ENCODE measurements around the gene MEX3A.
"Not testable (repeated sequence)": the region's sequence is repeated elsewhere in the genome, so short reads cannot be mapped to it uniquely, and the experiment has no call there.

MEX3A gene

GRCh38 chr1:156042828-156043227 lies 39.4 kb downstream of the MEX3A start:
- Histone ChIP-seq H3K9me3 (ENCODE audit: low read length) (no peaks in the 10 kb centered on the region), H3K36me3 (ENCODE audit: insufficient read depth, low read length) (peaks cover 64% of the 10 kb centered on the region), H2AFZ (ENCODE audit: low read depth, low read length) (no peak overlapping the region), H3K4me1 (ENCODE audit: insufficient read depth, low read length) (no peaks in the 10 kb centered on the region), H3K4me3 (ENCODE audit: low read length) (no peak overlapping the region), H3K27me3 (ENCODE audit: insufficient read depth, low read length) (no peaks in the 10 kb centered on the region)

GRCh38 chr1:156034991-156035390 lies 47.3 kb downstream of the MEX3A start:
- peaks cover 27% of the 10 kb centered on the region for H3K36me3 ChIP-seq (ENCODE audit: insufficient read depth, low read length)
- not testable (repeated sequence) for H3K9me3 ChIP-seq (ENCODE audit: low read length); H3K4me1 ChIP-seq (ENCODE audit: insufficient read depth, low read length); H3K27me3 ChIP-seq (ENCODE audit: insufficient read depth, low read length); H2AFZ ChIP-seq (ENCODE audit: low read depth, low read length); H3K4me3 ChIP-seq (ENCODE audit: low read length)

GRCh38 chr1:156033011-156033410 lies 49.3 kb downstream of the MEX3A start:
- Histone ChIP-seq H2AFZ (ENCODE audit: low read depth, low read length) (no peak overlapping the region), H3K27me3 (ENCODE audit: insufficient read depth, low read length) (no peaks in the 10 kb centered on the region), H3K36me3 (ENCODE audit: insufficient read depth, low read length) (peaks cover 16% of the 10 kb centered on the region), H3K9me3 (ENCODE audit: low read length) (no peaks in the 10 kb centered on the region), H3K4me1 (ENCODE audit: insufficient read depth, low read length) (no peaks in the 10 kb centered on the region), H3K4me3 (ENCODE audit: low read length) (no peak overlapping the region)

- H3K4me3 ChIP-seq (ENCODE audit: low read length) = no peak overlapping the region
- H2AFZ ChIP-seq (ENCODE audit: low read depth, low read length) = no peak overlapping the region
- no peaks in the 10 kb centered on the region for H3K4me1 ChIP-seq (ENCODE audit: insufficient read depth, low read length)
- H3K9me3 ChIP-seq (ENCODE audit: low read length) = no peaks in the 10 kb centered on the region
- no peaks in the 10 kb centered on the region for H3K36me3 ChIP-seq (ENCODE audit: insufficient read depth, low read length)
- H3K27me3 ChIP-seq (ENCODE audit: insufficient read depth, low read length) = no peaks in the 10 kb centered on the region
Measured at GRCh38 chr1:156026588-156026987, 55.7 kb downstream of the MEX3A start.

GRCh38 chr1:156025876-156026275 lies 56.4 kb downstream of the MEX3A start:
- peaks cover 4% of the 10 kb centered on the region for H3K4me1 ChIP-seq (ENCODE audit: insufficient read depth, low read length)
- H3K4me3 ChIP-seq (ENCODE audit: low read length) = no peak overlapping the region
- H3K36me3 ChIP-seq (ENCODE audit: insufficient read depth, low read length) = no peaks in the 10 kb centered on the region
- no peaks in the 10 kb centered on the region for H3K9me3 ChIP-seq (ENCODE audit: low read length)
- H2AFZ ChIP-seq (ENCODE audit: low read depth, low read length) = no peak overlapping the region
- no peaks in the 10 kb centered on the region for H3K27me3 ChIP-seq (ENCODE audit: insufficient read depth, low read length)

- no peak overlapping the region for H3K4me3 ChIP-seq (ENCODE audit: low read length)
- peaks cover 8% of the 10 kb centered on the region for H3K4me1 ChIP-seq (ENCODE audit: insufficient read depth, low read length)
- H3K36me3 ChIP-seq (ENCODE audit: insufficient read depth, low read length) = peaks cover 2% of the 10 kb centered on the region
- H2AFZ ChIP-seq (ENCODE audit: low read depth, low read length) = no peak overlapping the region
- no peaks in the 10 kb centered on the region for H3K27me3 ChIP-seq (ENCODE audit: insufficient read depth, low read length)
- no peaks in the 10 kb centered on the region for H3K9me3 ChIP-seq (ENCODE audit: low read length)
Measured at GRCh38 chr1:156024801-156025200, 57.5 kb downstream of the MEX3A start.

Measured in neuron (in vitro differentiated cells).